ENCODE data around the gene CEP85.

The CEP85 gene

GRCh38 chr1:26189331-26189730, 44.7 kb upstream of the CEP85 start:
- no peak for TF ChIP-seq FOXP2 (optimal IDR thresholded peaks at IDR 0.05; ENCODE audit: borderline replicate concordance, extremely low read depth, extremely low read length, insufficient read depth)
- TF ChIP-seq POLR2AphosphoS5 (IDR thresholded peaks at IDR 0.05; ENCODE audit: low read depth, low read length) = no peak
- TF ChIP-seq SIN3A (IDR thresholded peaks at IDR 0.05; ENCODE audit: borderline replicate concordance, insufficient read depth, low read length) = no peak

- TF ChIP-seq POLR2AphosphoS5 (IDR thresholded peaks at IDR 0.05; ENCODE audit: low read depth, low read length) (no peak), SIN3A (IDR thresholded peaks at IDR 0.05; ENCODE audit: borderline replicate concordance, insufficient read depth, low read length) (no peak), TAF1 (IDR thresholded peaks at IDR 0.05; ENCODE audit: borderline replicate concordance, insufficient read depth, low read length) (no peak), FOXP2 (optimal IDR thresholded peaks at IDR 0.05; ENCODE audit: borderline replicate concordance, extremely low read depth, extremely low read length, insufficient read depth) (no peak), REST (IDR thresholded peaks at IDR 0.05; ENCODE audit: insufficient read depth in 1 of 2, low read depth in 2 of 2, low read length in 2 of 2) (no peak)
Measured at GRCh38 chr1:26189751-26190275, 44.2 kb upstream of the CEP85 start.

- TF ChIP-seq POLR2AphosphoS5 (IDR thresholded peaks at IDR 0.05; ENCODE audit: low read depth, low read length) = no peak
- TF ChIP-seq REST (IDR thresholded peaks at IDR 0.05; ENCODE audit: insufficient read depth in 1 of 2, low read depth in 2 of 2, low read length in 2 of 2) = no peak
- TF ChIP-seq FOXP2 (optimal IDR thresholded peaks at IDR 0.05; ENCODE audit: borderline replicate concordance, extremely low read depth, extremely low read length, insufficient read depth) = no peak
- TF ChIP-seq TAF1 (IDR thresholded peaks at IDR 0.05; ENCODE audit: borderline replicate concordance, insufficient read depth, low read length) = no peak
- no peak for TF ChIP-seq SIN3A (IDR thresholded peaks at IDR 0.05; ENCODE audit: borderline replicate concordance, insufficient read depth, low read length)
Measured at GRCh38 chr1:26190373-26190987, 43.5 kb upstream of the CEP85 start, which contains the start of gene CATSPER4. TSS of gene CATSPER4 (plus strand) at chr1:26190602. CDS start at chr1:26190628, 26 bp downstream.

- no peak for TF ChIP-seq REST (IDR thresholded peaks at IDR 0.05; ENCODE audit: insufficient read depth in 1 of 2, low read depth in 2 of 2, low read length in 2 of 2)
- TF ChIP-seq SIN3A (IDR thresholded peaks at IDR 0.05; ENCODE audit: borderline replicate concordance, insufficient read depth, low read length) = no peak
- TF ChIP-seq POLR2AphosphoS5 (IDR thresholded peaks at IDR 0.05; ENCODE audit: low read depth, low read length) = no peak
- no peak for TF ChIP-seq FOXP2 (optimal IDR thresholded peaks at IDR 0.05; ENCODE audit: borderline replicate concordance, extremely low read depth, extremely low read length, insufficient read depth)
- TF ChIP-seq TAF1 (IDR thresholded peaks at IDR 0.05; ENCODE audit: borderline replicate concordance, insufficient read depth, low read length) = no peak
Measured at GRCh38 chr1:26191739-26192138, 42.3 kb upstream of the CEP85 start.

GRCh38 chr1:26195805-26196204, 38.2 kb upstream of the CEP85 start:
- TF ChIP-seq POLR2AphosphoS5 (IDR thresholded peaks at IDR 0.05; ENCODE audit: low read depth, low read length) (no peak), REST (IDR thresholded peaks at IDR 0.05; ENCODE audit: insufficient read depth in 1 of 2, low read depth in 2 of 2, low read length in 2 of 2) (no peak), TAF1 (IDR thresholded peaks at IDR 0.05; ENCODE audit: borderline replicate concordance, insufficient read depth, low read length) (no peak), SIN3A (IDR thresholded peaks at IDR 0.05; ENCODE audit: borderline replicate concordance, insufficient read depth, low read length) (no peak), FOXP2 (optimal IDR thresholded peaks at IDR 0.05; ENCODE audit: borderline replicate concordance, extremely low read depth, extremely low read length, insufficient read depth) (no peak)

Measured in PFSK-1 (cell line).